SK-N-SH (cell line): Measurements from ENCODE around the gene INPP5K.

ENCODE experiments used
- CHD2 ChIP-seq: fragments of 150-350 bp; IDR thresholded peaks from 2 replicates; pipeline ENCODE4 v1.6.1; 2018; ENCODE audit warnings: low read length; ENCODE audit not compliant: partially characterized antibody
- EP300 ChIP-seq, 2 experiments: IDR thresholded peaks; 2 replicates each; pipeline versions ENCODE4 v1.4.0 to v1.6.1; 2012; ENCODE audit warnings: borderline replicate concordance in 1 of 2, low read depth in 1 of 2, low read length in 1 of 2
- EZH2phosphoT487 ChIP-seq: fragments of 200-600 bp; sonication (generic); IDR thresholded peaks from 2 replicates; pipeline ENCODE4 v1.6.1; 2017; ENCODE audit warnings: low read depth, mixed run types, mild to moderate bottlenecking, antibody characterized with exemption, moderate library complexity, borderline replicate concordance
- FOSL2 ChIP-seq: IDR thresholded peaks from 2 replicates; pipeline ENCODE4 v1.4.0; 2012; ENCODE audit warnings: low read depth, mild to moderate bottlenecking, moderate library complexity, borderline replicate concordance
- MXI1 ChIP-seq: IDR thresholded peaks from 2 replicates; pipeline ENCODE4 v1.6.1; 2012; ENCODE audit warnings: mild to moderate bottlenecking, low read depth, low read length, improper control_type of control experiment
- RAD21 ChIP-seq: IDR thresholded peaks from 2 replicates; pipeline ENCODE4 v1.6.1; 2012; ENCODE audit warnings: mild to moderate bottlenecking, low read length
- RCOR1 ChIP-seq: fragments of 150-350 bp; IDR thresholded peaks from 2 replicates; pipeline ENCODE4 v1.6.1; 2017; ENCODE audit warnings: antibody characterized with exemption, low read length
- RFX5 ChIP-seq: IDR thresholded peaks from 2 replicates; pipeline ENCODE4 v1.6.1; 2012; ENCODE audit warnings: mild to moderate bottlenecking, improper control_type of control experiment, low read length
- SIN3A ChIP-seq: IDR thresholded peaks from 2 replicates; pipeline ENCODE4 v1.6.1; 2012; ENCODE audit warnings: low read depth, mild to moderate bottlenecking, low read length, moderate library complexity, borderline replicate concordance
- TAF1 ChIP-seq: IDR thresholded peaks from 2 replicates; pipeline ENCODE4 v1.6.1; 2012; ENCODE audit warnings: low read depth, mild to moderate bottlenecking, low read length, moderate library complexity, borderline replicate concordance
- TF ChIP-seq, protein P1 (sequence below): fragments of 200-600 bp; sonication (generic); IDR thresholded peaks from 2 replicates; pipeline ENCODE4 v1.6.1; 2017; ENCODE audit warnings: antibody characterized with exemption, mild to moderate bottlenecking, moderate library complexity
- TF ChIP-seq, protein P2 (sequence below): IDR thresholded peaks from 2 replicates; pipeline ENCODE4 v1.4.0; 2012; ENCODE audit warnings: low read depth
- TF ChIP-seq, protein P3 (sequence below): IDR thresholded peaks from 2 replicates; pipeline ENCODE4 v1.6.1; 2012; ENCODE audit warnings: mild to moderate bottlenecking, low read depth, low read length, moderate library complexity

DNA sequence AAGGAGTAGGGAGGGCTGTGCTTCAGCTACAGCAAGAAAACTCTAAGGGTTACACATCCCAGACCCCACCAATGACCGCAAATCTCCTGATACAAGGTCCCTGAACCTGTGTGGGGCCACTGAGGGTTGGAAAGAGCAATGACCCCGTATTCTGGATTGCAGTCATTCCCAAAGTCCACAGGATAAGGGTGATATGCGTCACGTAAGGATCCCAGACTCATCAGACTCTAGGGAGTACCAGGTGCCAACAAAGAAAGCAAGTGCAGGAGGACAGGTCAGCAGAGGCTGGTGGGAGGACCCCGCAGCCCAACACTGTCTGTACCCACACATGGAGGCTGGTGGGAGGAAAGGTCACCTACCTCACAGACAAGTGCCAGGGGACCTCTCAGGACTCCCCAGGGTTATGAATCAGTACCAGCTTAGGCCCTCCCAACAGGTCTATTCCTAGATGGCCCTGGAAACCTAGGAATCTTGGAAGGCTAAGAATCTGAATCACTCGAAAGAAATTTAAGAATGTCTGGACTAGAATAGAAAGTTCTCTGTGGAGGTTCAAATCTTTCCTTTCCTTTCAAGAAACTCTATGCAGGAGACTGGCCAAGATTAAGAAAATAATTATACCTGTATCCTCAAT, 30.0 kb upstream of the INPP5K start:
- TF ChIP-seq RAD21 (no peak), MXI1 (no peak), RFX5 (no peak), SIN3A (no peak), CHD2 (no peak), EP300 (IDR thresholded peaks at IDR 0.05; ENCODE audit: borderline replicate concordance in 1 of 2, low read depth in 1 of 2, low read length in 1 of 2) (no peak), FOSL2 (no peak), TAF1 (no peak), EZH2phosphoT487 (no peak), RCOR1 (no peak)
- TF ChIP-seq, protein P1, sequence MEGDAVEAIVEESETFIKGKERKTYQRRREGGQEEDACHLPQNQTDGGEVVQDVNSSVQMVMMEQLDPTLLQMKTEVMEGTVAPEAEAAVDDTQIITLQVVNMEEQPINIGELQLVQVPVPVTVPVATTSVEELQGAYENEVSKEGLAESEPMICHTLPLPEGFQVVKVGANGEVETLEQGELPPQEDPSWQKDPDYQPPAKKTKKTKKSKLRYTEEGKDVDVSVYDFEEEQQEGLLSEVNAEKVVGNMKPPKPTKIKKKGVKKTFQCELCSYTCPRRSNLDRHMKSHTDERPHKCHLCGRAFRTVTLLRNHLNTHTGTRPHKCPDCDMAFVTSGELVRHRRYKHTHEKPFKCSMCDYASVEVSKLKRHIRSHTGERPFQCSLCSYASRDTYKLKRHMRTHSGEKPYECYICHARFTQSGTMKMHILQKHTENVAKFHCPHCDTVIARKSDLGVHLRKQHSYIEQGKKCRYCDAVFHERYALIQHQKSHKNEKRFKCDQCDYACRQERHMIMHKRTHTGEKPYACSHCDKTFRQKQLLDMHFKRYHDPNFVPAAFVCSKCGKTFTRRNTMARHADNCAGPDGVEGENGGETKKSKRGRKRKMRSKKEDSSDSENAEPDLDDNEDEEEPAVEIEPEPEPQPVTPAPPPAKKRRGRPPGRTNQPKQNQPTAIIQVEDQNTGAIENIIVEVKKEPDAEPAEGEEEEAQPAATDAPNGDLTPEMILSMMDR, result no peak
- TF ChIP-seq, protein P2, sequence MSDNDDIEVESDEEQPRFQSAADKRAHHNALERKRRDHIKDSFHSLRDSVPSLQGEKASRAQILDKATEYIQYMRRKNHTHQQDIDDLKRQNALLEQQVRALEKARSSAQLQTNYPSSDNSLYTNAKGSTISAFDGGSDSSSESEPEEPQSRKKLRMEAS, result no peak
- TF ChIP-seq, protein P3, sequence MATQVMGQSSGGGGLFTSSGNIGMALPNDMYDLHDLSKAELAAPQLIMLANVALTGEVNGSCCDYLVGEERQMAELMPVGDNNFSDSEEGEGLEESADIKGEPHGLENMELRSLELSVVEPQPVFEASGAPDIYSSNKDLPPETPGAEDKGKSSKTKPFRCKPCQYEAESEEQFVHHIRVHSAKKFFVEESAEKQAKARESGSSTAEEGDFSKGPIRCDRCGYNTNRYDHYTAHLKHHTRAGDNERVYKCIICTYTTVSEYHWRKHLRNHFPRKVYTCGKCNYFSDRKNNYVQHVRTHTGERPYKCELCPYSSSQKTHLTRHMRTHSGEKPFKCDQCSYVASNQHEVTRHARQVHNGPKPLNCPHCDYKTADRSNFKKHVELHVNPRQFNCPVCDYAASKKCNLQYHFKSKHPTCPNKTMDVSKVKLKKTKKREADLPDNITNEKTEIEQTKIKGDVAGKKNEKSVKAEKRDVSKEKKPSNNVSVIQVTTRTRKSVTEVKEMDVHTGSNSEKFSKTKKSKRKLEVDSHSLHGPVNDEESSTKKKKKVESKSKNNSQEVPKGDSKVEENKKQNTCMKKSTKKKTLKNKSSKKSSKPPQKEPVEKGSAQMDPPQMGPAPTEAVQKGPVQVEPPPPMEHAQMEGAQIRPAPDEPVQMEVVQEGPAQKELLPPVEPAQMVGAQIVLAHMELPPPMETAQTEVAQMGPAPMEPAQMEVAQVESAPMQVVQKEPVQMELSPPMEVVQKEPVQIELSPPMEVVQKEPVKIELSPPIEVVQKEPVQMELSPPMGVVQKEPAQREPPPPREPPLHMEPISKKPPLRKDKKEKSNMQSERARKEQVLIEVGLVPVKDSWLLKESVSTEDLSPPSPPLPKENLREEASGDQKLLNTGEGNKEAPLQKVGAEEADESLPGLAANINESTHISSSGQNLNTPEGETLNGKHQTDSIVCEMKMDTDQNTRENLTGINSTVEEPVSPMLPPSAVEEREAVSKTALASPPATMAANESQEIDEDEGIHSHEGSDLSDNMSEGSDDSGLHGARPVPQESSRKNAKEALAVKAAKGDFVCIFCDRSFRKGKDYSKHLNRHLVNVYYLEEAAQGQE, result no peak
